ENCODE data around the gene PKP2.

Gene PKP2

DNA sequence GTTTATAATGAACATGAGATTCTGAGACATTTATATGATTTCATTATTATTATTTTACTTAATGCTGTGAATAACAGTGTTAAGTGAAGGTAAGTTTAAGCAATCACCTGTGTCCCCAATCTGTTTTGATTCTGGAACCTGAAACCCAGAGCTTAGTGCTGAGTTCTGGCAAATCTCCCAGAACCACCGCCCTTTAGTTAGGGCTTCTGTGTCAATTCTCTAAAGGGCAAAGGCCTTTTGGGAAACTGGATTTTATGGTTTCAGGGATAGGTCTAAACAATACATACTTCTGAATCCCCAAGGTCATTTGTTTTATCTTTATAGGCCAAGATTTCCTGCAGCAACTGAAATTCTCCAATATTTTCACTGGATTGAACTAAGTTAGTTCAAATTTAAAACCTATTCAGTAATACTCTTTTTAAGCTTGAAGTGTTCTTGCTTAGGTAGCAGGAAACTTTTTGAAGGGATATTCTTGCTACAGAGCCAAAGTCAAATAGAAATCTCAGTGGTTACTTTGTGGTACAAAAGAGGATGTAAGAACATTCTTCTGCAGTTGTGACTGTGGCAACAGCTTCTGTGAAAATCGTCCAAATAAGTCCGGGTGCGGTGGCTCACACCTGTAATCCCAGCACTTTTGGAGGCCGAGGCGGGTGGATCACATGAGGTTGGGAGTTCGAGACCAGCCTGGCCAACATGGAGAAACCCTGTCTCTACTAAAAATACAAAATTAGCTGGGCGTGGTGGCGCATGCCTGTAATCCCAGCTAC, 10.0 kb upstream of the PKP2 start:
- H3K4me3 ChIP-seq (ENCODE audit: control insufficient read depth, low read depth, low read length) = no peak overlapping the region
- no peak for DNase-seq (ENCODE audit: low read depth)
- TF ChIP-seq, protein P1, sequence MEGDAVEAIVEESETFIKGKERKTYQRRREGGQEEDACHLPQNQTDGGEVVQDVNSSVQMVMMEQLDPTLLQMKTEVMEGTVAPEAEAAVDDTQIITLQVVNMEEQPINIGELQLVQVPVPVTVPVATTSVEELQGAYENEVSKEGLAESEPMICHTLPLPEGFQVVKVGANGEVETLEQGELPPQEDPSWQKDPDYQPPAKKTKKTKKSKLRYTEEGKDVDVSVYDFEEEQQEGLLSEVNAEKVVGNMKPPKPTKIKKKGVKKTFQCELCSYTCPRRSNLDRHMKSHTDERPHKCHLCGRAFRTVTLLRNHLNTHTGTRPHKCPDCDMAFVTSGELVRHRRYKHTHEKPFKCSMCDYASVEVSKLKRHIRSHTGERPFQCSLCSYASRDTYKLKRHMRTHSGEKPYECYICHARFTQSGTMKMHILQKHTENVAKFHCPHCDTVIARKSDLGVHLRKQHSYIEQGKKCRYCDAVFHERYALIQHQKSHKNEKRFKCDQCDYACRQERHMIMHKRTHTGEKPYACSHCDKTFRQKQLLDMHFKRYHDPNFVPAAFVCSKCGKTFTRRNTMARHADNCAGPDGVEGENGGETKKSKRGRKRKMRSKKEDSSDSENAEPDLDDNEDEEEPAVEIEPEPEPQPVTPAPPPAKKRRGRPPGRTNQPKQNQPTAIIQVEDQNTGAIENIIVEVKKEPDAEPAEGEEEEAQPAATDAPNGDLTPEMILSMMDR (conservative IDR thresholded peaks at IDR 0.05; ENCODE audit: control insufficient read depth, insufficient read depth, low read depth, low read length) = no peak

DNA sequence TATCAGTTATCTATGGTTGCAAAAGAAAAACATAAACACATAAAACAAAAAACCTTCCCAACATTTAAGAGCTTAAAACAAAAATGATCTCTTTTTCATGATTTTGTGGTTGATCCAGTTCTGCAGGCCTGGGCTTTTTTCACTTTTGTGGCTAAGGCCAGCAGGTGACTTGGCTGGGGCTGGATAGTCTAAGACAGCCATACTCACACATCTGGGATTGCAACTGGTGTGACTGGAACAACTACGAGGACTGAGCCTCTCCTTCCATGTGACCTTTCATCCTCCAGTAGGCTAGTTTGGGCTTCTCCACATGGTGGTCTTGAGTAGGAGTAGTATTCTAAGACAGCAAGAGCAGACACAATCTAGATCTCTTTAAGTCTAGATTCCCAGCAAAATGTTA, 7.2 kb upstream of the PKP2 start:
- TF ChIP-seq, protein P1 (conservative IDR thresholded peaks at IDR 0.05; ENCODE audit: control insufficient read depth, insufficient read depth, low read depth, low read length) = no peak
- no peak for DNase-seq (ENCODE audit: low read depth)
- H3K4me3 ChIP-seq (ENCODE audit: control insufficient read depth, low read depth, low read length) = no peak overlapping the region

DNA sequence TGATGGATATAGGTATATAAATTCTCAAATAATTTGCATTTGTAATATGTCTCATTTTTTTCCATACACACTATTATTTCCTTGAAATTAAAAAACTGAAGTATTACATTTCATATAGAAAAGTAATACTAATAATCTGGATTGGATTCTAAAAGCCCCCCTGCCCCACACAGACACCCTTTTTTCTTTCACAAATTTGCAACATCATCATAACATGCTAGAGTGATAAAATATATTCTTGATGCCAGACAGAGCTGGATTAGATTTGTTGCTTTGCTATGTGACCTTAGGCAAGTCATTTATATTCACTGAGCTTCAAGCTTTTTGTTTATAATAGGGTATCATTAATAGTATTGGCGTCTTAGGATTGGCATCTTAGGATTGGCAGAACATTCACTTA, 6.7 kb upstream of the PKP2 start:
- no peak overlapping the region for H3K4me3 ChIP-seq (ENCODE audit: control insufficient read depth, low read depth, low read length)
- no peak for DNase-seq (ENCODE audit: low read depth)
- TF ChIP-seq, protein P1 (conservative IDR thresholded peaks at IDR 0.05; ENCODE audit: control insufficient read depth, insufficient read depth, low read depth, low read length) = no peak

DNA sequence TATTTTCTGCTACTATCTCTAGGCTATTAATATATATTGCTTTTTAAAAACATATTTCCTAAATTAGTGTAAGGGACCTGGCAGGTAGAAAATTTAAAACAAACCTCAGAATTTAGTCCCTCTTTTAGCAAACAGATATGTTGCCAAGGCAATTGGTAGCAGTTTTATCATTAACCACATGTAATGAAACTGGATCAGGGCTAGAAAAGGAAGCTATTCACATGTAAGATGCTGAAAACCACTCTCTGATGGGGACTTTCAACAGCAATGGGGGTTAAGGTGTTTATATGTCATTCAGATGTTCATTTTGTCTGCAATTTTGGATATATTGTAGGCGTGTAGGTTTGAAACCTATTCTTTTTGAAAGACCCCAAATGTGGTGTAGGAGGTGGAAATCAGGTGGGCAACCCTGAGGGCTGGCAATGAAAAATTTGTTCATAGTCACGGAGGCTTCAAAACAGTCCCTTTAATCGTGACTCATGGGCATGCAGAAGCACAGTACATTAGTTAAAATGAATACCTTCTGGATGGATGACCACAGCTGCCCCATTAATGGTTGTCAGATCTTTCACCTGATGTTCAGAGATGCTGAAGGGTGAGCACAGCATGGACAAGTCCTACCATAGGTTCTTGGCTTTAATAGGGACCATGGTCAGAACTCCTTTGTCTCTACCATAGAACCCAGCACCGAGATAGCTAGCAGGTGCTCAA, 5.9 kb upstream of the PKP2 start:
- TF ChIP-seq, protein P1 (conservative IDR thresholded peaks at IDR 0.05; ENCODE audit: control insufficient read depth, insufficient read depth, low read depth, low read length) = no peak
- no peak for DNase-seq (ENCODE audit: low read depth)
- H3K4me3 ChIP-seq (ENCODE audit: control insufficient read depth, low read depth, low read length) = no peak overlapping the region

DNA sequence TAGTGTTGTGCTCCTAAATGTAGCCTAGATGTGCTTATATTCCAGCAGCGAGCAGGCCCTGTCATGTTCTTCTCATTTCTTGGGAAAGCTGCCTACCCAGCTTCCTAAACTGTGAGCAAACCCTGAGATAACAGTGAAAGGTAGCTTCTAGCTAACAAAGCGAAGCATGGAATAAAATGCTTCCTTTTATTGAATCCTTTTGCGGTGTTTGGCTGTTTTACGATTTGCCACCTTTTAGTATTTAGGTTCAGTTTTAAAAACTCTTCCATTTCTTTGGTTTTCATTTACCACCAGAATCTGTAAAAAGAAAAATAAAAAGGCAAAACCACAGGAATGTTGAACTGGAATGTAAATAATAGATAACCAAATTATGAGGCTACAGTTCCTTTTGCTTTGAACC, 5.0 kb upstream of the PKP2 start:
- no peak overlapping the region for H3K4me3 ChIP-seq (ENCODE audit: control insufficient read depth, low read depth, low read length)
- TF ChIP-seq, protein P1 (conservative IDR thresholded peaks at IDR 0.05; ENCODE audit: control insufficient read depth, insufficient read depth, low read depth, low read length) = no peak
- DNase-seq (ENCODE audit: low read depth) = no peak

DNA sequence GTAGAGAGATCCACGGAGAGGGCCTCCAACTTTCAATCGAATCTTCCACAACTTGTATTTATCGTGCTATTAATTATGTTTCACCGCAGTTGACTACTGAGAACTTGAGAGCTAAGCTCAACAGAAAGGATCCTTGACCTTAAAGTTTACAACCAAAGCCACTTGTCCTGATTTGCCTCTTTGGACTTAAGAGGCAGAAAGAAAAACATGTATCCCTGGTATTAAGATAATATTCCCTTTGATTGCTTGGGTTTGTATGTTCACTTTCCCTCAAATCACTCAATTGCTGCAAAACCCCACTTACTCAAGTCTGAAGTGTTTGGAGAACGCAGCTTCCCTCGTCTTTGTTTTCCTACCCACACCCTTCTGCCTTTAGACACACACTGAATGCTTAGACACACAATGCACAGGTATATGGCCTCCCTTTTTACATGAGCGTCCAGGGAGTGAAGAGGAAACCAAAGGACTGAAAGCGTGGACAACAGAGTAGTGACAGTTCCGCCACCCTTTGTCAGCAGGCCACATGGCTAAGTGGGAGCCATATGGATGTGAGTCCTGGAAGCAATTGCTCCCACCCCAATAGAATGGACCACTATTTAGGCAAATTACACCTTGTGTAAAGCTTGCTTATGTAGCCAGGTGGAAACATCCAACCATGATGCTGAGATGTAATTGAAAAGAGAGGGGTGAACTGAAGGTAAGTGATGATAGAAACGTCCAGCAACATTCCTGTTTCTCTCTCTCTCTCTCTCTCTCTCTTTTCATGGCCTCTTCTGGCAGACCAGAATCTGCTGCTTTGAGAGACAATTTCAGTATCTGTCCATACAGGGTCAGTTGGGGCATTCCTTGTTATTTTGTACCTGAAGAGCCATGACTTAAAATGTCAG, 1.4 kb upstream of the PKP2 start:
- no peak for DNase-seq (ENCODE audit: low read depth)
- H3K4me3 ChIP-seq (ENCODE audit: control insufficient read depth, low read depth, low read length) = no peak overlapping the region
- TF ChIP-seq, protein P1 (conservative IDR thresholded peaks at IDR 0.05; ENCODE audit: control insufficient read depth, insufficient read depth, low read depth, low read length) = no peak
